Epidermal melanocyte (primary cell): ENCODE data around the gene PPM1B.
"Not testable (repeated sequence)": the region's sequence is repeated elsewhere in the genome, so short reads cannot be mapped to it uniquely, and the experiment has no call there.

ENCODE experiments used
- DNase-seq: peaks from one replicate; pipeline ENCODE4 v3.0.0; 2011; ENCODE audit warnings: low spot score; ENCODE audit not compliant: insufficient read length

PPM1B gene

GRCh38 chr2:44197816-44198215 lies 29.1 kb downstream of the PPM1B start:
- DNase-seq: no peak

- DNase-seq: no peak
Measured at GRCh38 chr2:44200011-44200410, 31.3 kb downstream of the PPM1B start.

GRCh38 chr2:44200759-44201158 lies 32.1 kb downstream of the PPM1B start:
- DNase-seq: no peak

GRCh38 chr2:44201648-44202165 lies 33.0 kb downstream of the PPM1B start:
- no peak for DNase-seq

GRCh38 chr2:44203542-44203941 lies 34.9 kb downstream of the PPM1B start:
- no peak for DNase-seq

GRCh38 chr2:44205169-44205568 lies 36.5 kb downstream of the PPM1B start:
- no peak for DNase-seq

- no peak for DNase-seq
Measured at GRCh38 chr2:44207102-44207501, 38.4 kb downstream of the PPM1B start.

- DNase-seq: not testable (repeated sequence)
Measured at GRCh38 chr2:44207648-44208047, 39.0 kb downstream of the PPM1B start.

GRCh38 chr2:44210362-44210761 lies 41.7 kb downstream of the PPM1B start:
- DNase-seq: no peak

GRCh38 chr2:44211183-44211582 lies 42.5 kb downstream of the PPM1B start:
- DNase-seq: no peak

GRCh38 chr2:44212302-44212701 lies 43.6 kb downstream of the PPM1B start:
- no peak for DNase-seq

- no peak for DNase-seq
Measured at GRCh38 chr2:44215827-44216226, 47.2 kb downstream of the PPM1B start.

GRCh38 chr2:44218771-44219170 lies 50.1 kb downstream of the PPM1B start:
- DNase-seq: no peak

GRCh38 chr2:44226753-44227152 lies 58.1 kb downstream of the PPM1B start:
- no peak for DNase-seq

GRCh38 chr2:44230378-44230777 lies 61.7 kb downstream of the PPM1B start:
- no peak for DNase-seq

- peak; percentile 29 for DNase-seq
Measured at GRCh38 chr2:44233450-44234128, 64.9 kb downstream of the PPM1B start.

- DNase-seq: no peak
Measured at GRCh38 chr2:44237221-44237620, 68.5 kb downstream of the PPM1B start.

GRCh38 chr2:44242904-44243303 lies 74.2 kb downstream of the PPM1B start:
- no peak for DNase-seq

- no peak for DNase-seq
Measured at GRCh38 chr2:44244135-44244871, 75.6 kb downstream of the PPM1B start.

- DNase-seq: no peak
Measured at GRCh38 chr2:44245083-44245861, 76.6 kb downstream of the PPM1B start.

GRCh38 chr2:44246436-44246835 lies 77.8 kb downstream of the PPM1B start:
- DNase-seq: no peak

GRCh38 chr2:44246840-44247369 lies 78.2 kb downstream of the PPM1B start:
- DNase-seq: no peak
